K562 (cell line): Measurements from ENCODE around the gene MAP7D1. TPM values are rescaled to one million over a fixed set of nuclear protein-coding genes. Genes with fewer than 3 reads are reported as not detected.

Experiments used
- AFF4 ChIP-seq: sonication (generic); formaldehyde crosslinking; IDR thresholded peaks from 2 replicates; pipeline ENCODE4 v1.8.0; 2023; ENCODE audit warnings: mild to moderate bottlenecking, missing genetic modification reagents
- CAMTA2 ChIP-seq: fragments of 250-450 bp; sonication (Bioruptor Pico); conservative IDR thresholded peaks from 2 replicates; pipeline ENCODE4 v1.5.1; 2022
- DPF2 ChIP-seq: fragments of 450-650 bp; IDR thresholded peaks from 2 replicates; pipeline ENCODE4 v1.6.1; 2016
- FOXP1 ChIP-seq: sonication (generic); formaldehyde crosslinking; IDR thresholded peaks from 2 replicates; pipeline ENCODE4 v1.8.0; 2022; ENCODE audit warnings: mild to moderate bottlenecking, missing genetic modification reagents
- HDAC1 ChIP-seq, 2 experiments: fragments of 450-650 bp; IDR thresholded peaks; 2 replicates each; pipeline ENCODE4 v1.6.1; 2016 to 2017; ENCODE audit warnings: inconsistent platforms in 1 of 2, mild to moderate bottlenecking in 1 of 2, moderate library complexity in 1 of 2
- MTA2 ChIP-seq: fragments of 450-650 bp; IDR thresholded peaks from 2 replicates; pipeline ENCODE4 v1.6.1; 2016; ENCODE audit warnings: low read depth
- POLR2H ChIP-seq: IDR thresholded peaks from 2 replicates; pipeline ENCODE4 v1.6.1; 2016; ENCODE audit warnings: missing genetic modification characterization, low read depth, mild to moderate bottlenecking, control low read depth, missing compliant biosample characterization, moderate library complexity
- POLR3A ChIP-seq: IDR thresholded peaks from 2 replicates; pipeline ENCODE4 v1.6.1; 2011; ENCODE audit warnings: borderline replicate concordance, mild to moderate bottlenecking, moderate library complexity; ENCODE audit not compliant: insufficient read length, insufficient read depth; ENCODE audit errors: extremely low read depth
- PRMT5 ChIP-seq: sonication (generic); formaldehyde crosslinking; IDR thresholded peaks from 2 replicates; pipeline ENCODE4 v1.5.0; 2020; ENCODE audit warnings: missing genetic modification reagents
- RB1 ChIP-seq: fragments of 450-650 bp; IDR thresholded peaks from 2 replicates; pipeline ENCODE4 v1.6.1; 2017; ENCODE audit warnings: low read depth, mild to moderate bottlenecking
- SAFB2 ChIP-seq: fragments of 200-400 bp; formaldehyde crosslinking; IDR thresholded peaks from 2 replicates; pipeline ENCODE4 v1.6.1; 2018; ENCODE audit warnings: borderline replicate concordance, low read length, low read depth, moderate library complexity; ENCODE audit not compliant: severe bottlenecking
- TCF7L2 ChIP-seq: fragments of 150-350 bp; IDR thresholded peaks from 2 replicates; pipeline ENCODE4 v1.6.1; 2016; ENCODE audit warnings: low read depth, mild to moderate bottlenecking, low read length, moderate library complexity
- TSC22D4 ChIP-seq: fragments of 450-650 bp; IDR thresholded peaks from 2 replicates; pipeline ENCODE4 v1.6.1; 2016; ENCODE audit warnings: missing genetic modification characterization, missing biosample characterization, control low read depth
- ZC3H11A ChIP-seq: IDR thresholded peaks from 2 replicates; pipeline ENCODE4 v1.6.1; 2012; ENCODE audit warnings: low read depth, low read length, improper control_type of control experiment
- ZNF280A ChIP-seq: fragments of 450-650 bp; IDR thresholded peaks from 2 replicates; pipeline ENCODE4 v1.6.1; 2018; ENCODE audit warnings: mild to moderate bottlenecking, low read depth; ENCODE audit not compliant: partially characterized antibody
- ZNF449 ChIP-seq: fragments of 250-450 bp; sonication (Bioruptor Pico); IDR thresholded peaks from 2 replicates; pipeline ENCODE4 v1.8.0; 2022; ENCODE audit warnings: moderate library complexity, mild to moderate bottlenecking, inconsistent platforms
- ZNF512 ChIP-seq: IDR thresholded peaks from 2 replicates; pipeline ENCODE4 v1.6.1; 2016; ENCODE audit warnings: missing genetic modification characterization, missing compliant biosample characterization
- polyA plus RNA-seq, 8 experiments: library from polyadenylated mRNA; depleted of rRNA in 4 of 8; stranded (reverse) in 5 of 8; unstranded in 3 of 8; fragments of >200 nt; fragmentation: Nextera tagmentation in 2 of 8; fragmentation: Illumina TruSeq in 1 of 8; extraction: Ambion mirVana in 2 of 8; extraction: Trizol in 1 of 8; gene quantifications; 2 replicates each; pipeline versions ENCODE4 v1.2.1 to v1.2.3, GENCODE V29; 2011 to 2014; ENCODE audit warnings: inconsistent platforms in 1 of 8, missing spikeins in 1 of 8
- total RNA-seq, 7 experiments: library from RNA; depleted of rRNA in 6 of 7; stranded (reverse); fragments of >200 nt in 6 of 7; fragmentation: Illumina TruSeq in 2 of 7; extraction: Trizol in 2 of 7; gene quantifications; 2 replicates each; pipeline versions ENCODE4 v1.2.1 to v1.2.3, GENCODE V29; 2011 to 2021; ENCODE audit warnings: low replicate concordance in 1 of 7

The MAP7D1 gene
- total and polyA plus RNA-seq, 9 of the 15 experiments (the other 6 are each of a cell fraction or from before 2014, with no cell fraction given), result 3.6 to 108 (median 34.5) TPM

GRCh38 chr1:36155408-36156328 is at the start of gene MAP7D1 (continued):
- TF ChIP-seq ZNF512 (tag) (no peak), ZNF449 (CRISPR knock-in tag) (peak; percentile 88; the same call in 1 of the 2 replicates), ZNF280A (no peak), POLR2H (tag) (peak; percentile 63), MTA2 (0 out of 2 replicates have a peak, but pooled peaks have one; percentile 9), TSC22D4 (tag) (no peak), SAFB2 (no peak), ZC3H11A (no peak), AFF4 (CRISPR knock-in tag) (peak; percentile 57; the same call in 1 of the 2 replicates), DPF2 (peak; percentile 96), POLR3A (no peak), PRMT5 (no peak), TCF7L2 (peak; percentile 86), FOXP1 (CRISPR knock-in tag) (0 out of 2 replicates have a peak, but pooled peaks have one; percentile 4), HDAC1 (IDR thresholded peaks at IDR 0.05) (0 out of 4 replicates have a peak, but pooled peaks of 1 of the 2 experiments have one; percentile 23), RB1 (peak; percentile 57; the same call in 1 of the 2 replicates), CAMTA2 (0 out of 2 replicates have a peak, but pooled peaks have one; percentile 64)
